Activated gamma-delta T cell treated with Interleukin-2 at 50 U/mL for 16 hours (primary cell): ENCODE data around the gene SERP1.
"Not testable (repeated sequence)": the region's sequence is repeated elsewhere in the genome, so short reads cannot be mapped to it uniquely, and the experiment has no call there.

Experiments used
- DNase-seq: peaks from one replicate; pipeline ENCODE4 v3.0.0-alpha.2; 2020

SERP1 gene

GRCh38 chr3:150538324-150539208 lies 7.7 kb downstream of the SERP1 start:
- no peak for DNase-seq

DNA sequence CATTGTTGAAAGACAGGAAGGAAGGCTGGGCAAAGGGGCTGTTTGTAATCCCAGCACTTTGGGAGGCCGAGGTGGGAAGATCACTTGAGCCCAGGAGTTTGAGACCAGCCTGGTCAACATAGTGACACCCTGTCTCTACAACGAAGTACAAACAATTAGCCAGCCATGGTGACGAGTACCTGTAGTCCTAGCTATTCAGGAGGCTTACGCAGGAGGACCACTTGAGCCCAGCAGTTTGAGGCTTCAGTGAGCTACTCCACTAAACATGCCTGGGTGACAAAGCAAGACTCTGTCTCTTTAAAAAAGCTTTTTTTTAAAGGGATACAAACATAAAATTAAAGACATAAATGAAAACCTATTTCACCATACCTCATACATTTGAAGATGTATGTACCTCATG lies 11.1 kb downstream of the SERP1 start:
- no peak for DNase-seq

DNA sequence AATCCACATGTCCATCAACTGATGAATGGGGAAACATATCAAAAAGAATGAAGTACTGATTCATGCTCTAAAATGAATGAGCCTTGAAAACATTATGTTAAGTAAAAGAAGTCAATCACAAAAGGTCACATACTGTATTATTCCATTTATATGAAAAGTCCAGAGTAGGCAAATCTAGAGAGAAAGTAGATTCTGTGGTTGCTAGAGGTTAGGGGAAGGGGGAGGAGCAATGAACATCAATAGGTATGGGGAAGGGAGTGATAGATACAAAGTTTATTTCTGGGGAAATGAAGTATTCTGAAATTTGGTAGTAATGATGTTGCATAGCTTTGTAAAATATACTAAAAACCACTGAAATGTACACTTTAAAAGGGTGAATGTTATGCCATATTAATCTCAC lies 14.5 kb downstream of the SERP1 start:
- no peak for DNase-seq

GRCh38 chr3:150528354-150528797 lies 17.9 kb downstream of the SERP1 start:
- no peak for DNase-seq

GRCh38 chr3:150527464-150528255 lies 18.6 kb downstream of the SERP1 start:
- DNase-seq, result no peak

GRCh38 chr3:150523538-150523937 lies 22.8 kb downstream of the SERP1 start:
- no peak for DNase-seq

GRCh38 chr3:150521463-150521862 lies 24.8 kb downstream of the SERP1 start:
- no peak for DNase-seq

GRCh38 chr3:150520408-150520807 lies 25.9 kb downstream of the SERP1 start:
- no peak for DNase-seq

- DNase-seq, result no peak
These were observed 27.3 kb downstream of the SERP1 start for GRCh38 chr3:150519026-150519425.

- DNase-seq, result no peak
These were observed 31.1 kb downstream of the SERP1 start for GRCh38 chr3:150515210-150515609.

DNA sequence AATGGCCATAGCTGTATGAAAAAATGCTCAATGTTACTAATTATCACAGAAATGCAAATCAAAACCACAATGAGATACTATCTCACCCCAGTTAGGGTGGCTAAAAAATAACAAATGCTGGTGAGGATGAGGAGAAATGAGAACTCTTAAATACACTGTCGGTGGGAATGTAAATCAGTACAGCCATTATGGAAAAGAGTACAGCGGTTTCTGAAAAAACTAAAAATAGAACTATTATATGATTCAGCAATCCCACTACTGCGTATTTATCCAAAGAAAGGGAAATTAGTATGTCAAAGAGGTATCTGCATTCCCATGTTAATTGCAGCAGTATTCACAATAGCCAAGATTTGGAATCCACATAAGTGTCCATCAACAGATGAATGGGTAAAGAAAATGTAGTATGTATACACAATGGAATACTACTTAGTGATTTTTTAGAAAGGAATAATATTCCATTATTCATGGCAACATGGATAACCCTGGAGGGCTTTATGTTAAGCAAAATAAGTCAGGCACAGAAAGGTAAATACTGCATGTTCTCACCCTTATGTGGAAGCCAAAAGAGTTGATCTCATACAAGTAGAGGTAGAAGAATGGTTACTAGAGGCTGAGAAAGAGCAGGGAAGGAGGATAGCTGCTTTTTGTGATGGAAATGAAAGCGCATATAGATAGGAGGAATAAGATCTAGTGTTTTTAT lies 35.0 kb downstream of the SERP1 start:
- no peak for DNase-seq

GRCh38 chr3:150509780-150510179 lies 36.5 kb downstream of the SERP1 start:
- no peak for DNase-seq

DNA sequence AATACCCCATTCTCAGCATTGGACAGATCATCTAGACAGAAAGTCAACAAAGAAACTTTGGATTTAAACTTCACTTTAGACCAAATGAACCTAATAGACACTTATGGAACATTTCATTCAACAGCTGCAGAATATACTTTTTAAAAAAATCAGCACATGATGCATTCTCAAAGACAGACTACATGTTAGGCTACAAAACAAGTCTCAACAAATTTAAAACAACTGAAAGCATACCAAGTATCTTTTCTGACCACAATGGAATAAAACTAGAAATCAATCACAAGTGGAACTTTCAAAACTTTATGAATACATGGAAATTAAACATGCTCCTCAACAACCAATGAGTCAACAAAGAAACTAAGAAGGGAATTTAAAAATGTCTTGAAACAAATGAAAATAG lies 37.9 kb downstream of the SERP1 start:
- DNase-seq, result no peak

GRCh38 chr3:150504483-150504882 lies 41.8 kb downstream of the SERP1 start:
- no peak for DNase-seq

DNA sequence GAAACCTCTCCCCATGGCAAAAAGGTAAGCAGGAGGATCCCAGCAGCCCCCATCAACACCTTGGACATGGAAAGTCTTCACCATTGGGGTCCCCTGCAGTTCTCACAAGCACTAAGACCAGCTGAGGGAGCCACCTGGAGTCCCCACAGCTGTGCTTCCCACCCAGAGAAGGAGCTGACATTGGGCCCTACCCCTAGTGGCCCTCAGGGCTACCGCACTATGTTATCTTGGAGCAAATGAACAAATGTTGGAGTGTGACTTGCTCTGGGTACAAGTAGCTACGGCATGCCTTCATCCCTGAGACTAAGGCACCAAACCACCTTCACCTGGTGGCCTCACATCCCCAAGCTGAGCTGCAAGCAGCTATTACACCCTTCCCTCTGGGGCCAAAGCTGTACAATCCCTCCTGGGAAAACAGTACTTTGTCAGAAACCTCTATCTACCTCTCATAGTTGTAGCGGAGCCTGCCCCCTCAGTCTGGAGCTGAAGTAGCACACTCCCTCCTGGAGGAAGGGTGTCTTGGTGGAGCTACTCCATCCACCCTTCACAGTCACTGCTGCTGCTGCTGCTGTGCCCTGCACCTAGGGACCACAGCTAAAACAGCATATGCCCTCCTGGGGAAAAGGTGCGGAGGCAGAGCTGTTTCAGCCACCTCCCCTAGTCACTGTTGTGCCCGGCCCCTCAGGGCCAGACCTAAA lies 42.7 kb downstream of the SERP1 start:
- no peak for DNase-seq

DNA sequence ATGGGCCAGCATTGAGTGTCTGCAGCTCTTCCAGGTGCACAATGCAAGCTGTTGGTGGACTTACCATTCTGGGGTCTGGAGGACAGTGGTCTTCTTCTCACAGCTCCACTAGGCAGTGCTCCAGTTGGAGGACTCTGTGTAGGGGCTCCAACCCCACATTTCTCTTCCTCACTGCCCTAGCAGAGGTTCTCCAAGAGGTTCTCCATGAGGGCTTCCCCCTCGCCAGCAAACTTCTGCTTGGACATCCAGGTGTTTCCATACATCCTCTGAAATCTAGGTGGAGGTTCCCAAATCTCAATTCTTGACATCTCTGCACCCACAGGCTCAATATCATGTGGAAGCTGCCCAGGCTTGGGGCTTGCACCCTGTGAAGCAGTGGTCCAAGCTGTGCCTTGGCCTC lies 45.3 kb downstream of the SERP1 start:
- DNase-seq, result not testable (repeated sequence)

GRCh38 chr3:150497956-150498355 lies 48.3 kb downstream of the SERP1 start:
- DNase-seq, result no peak

DNA sequence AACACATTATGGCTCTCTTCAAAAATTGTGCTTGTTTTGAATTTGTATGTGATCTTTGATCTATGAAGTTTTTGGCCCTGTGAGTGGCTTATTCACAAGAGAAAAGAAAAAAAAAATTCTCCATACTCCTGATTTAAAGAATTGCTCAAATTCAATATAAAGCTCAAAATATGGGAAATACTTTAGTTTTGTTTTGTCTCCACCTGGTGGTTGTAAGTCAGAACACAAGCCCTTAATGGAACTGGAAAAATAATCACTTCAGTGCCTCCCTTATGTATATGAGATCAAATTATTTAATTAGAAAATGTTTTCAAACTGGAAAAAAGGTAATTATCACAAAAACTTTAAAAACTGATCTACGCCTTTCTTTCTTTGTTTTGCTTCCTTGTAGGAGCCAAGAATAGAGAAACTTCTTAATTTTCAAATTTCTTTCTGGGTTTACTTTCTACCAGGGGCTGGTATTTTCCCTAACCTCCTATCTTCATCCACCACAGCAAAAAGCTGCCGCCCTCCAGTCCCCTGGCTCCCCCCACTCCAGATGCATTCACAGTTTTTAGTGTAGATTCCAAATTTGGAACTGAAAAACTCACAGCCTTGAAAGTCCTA lies 50.6 kb downstream of the SERP1 start:
- DNase-seq, result peak; percentile 18

- DNase-seq, result no peak
These were observed 51.1 kb downstream of the SERP1 start for GRCh38 chr3:150495149-150495548.

GRCh38 chr3:150494411-150494977 lies 51.8 kb downstream of the SERP1 start:
- DNase-seq, result no peak
